Colon (tissue), 2 donors: Measurements from ENCODE around the gene IDNK.

Experiments
- FAIRE-seq: peaks from 2 replicates; lab custom pipeline; 2012; peaks lifted over from hg19 to GRCh38; lab: Jason Lieb, UNC
- donor health status: control.
- donor health status: control.

Gene IDNK

GRCh38 chr9:83633676-83634075 is 10.7 kb downstream of the IDNK start:
- no peak for FAIRE-seq

- no peak for FAIRE-seq
These were observed 13.9 kb downstream of the IDNK start for GRCh38 chr9:83636813-83637212.

GRCh38 chr9:83637389-83637788 is 14.4 kb downstream of the IDNK start:
- FAIRE-seq: no peak

- FAIRE-seq: no peak
These were observed 16.3 kb downstream of the IDNK start for GRCh38 chr9:83639266-83639665.

- FAIRE-seq: no peak
These were observed 19.9 kb downstream of the IDNK start for GRCh38 chr9:83642793-83643192.

- FAIRE-seq: no peak
These were observed 23.7 kb downstream of the IDNK start for GRCh38 chr9:83646500-83647239.

GRCh38 chr9:83649080-83649479 is 26.1 kb downstream of the IDNK start:
- no peak for FAIRE-seq

- FAIRE-seq: no peak
These were observed 26.6 kb downstream of the IDNK start for GRCh38 chr9:83649515-83649914.

GRCh38 chr9:83651558-83651957 is 28.6 kb downstream of the IDNK start:
- no peak for FAIRE-seq

- no peak for FAIRE-seq
These were observed 29.5 kb downstream of the IDNK start for GRCh38 chr9:83652433-83652832.

GRCh38 chr9:83655433-83655832 is 32.5 kb downstream of the IDNK start:
- no peak for FAIRE-seq

GRCh38 chr9:83656032-83656680 is 33.2 kb downstream of the IDNK start:
- FAIRE-seq: no peak

- FAIRE-seq: no peak
These were observed 34.0 kb downstream of the IDNK start for GRCh38 chr9:83656952-83657351.

GRCh38 chr9:83662933-83663332 is 40.0 kb downstream of the IDNK start:
- FAIRE-seq: no peak

- FAIRE-seq: no peak
These were observed 42.7 kb downstream of the IDNK start for GRCh38 chr9:83665580-83666200.

GRCh38 chr9:83669067-83669466 is 46.1 kb downstream of the IDNK start:
- no peak for FAIRE-seq

GRCh38 chr9:83670381-83670780 is 47.4 kb downstream of the IDNK start:
- no peak for FAIRE-seq

GRCh38 chr9:83671451-83671850 is 48.5 kb downstream of the IDNK start:
- no peak for FAIRE-seq

GRCh38 chr9:83675466-83675865 is 52.5 kb downstream of the IDNK start:
- FAIRE-seq: no peak

GRCh38 chr9:83677596-83677995 is 54.7 kb downstream of the IDNK start:
- no peak for FAIRE-seq

GRCh38 chr9:83680233-83680632 is 57.3 kb downstream of the IDNK start:
- FAIRE-seq: no peak

- no peak for FAIRE-seq
These were observed 58.5 kb downstream of the IDNK start for GRCh38 chr9:83681490-83681889.

GRCh38 chr9:83688921-83689320 is 66.0 kb downstream of the IDNK start:
- FAIRE-seq: no peak

- FAIRE-seq: no peak
These were observed 68.5 kb downstream of the IDNK start for GRCh38 chr9:83691492-83691891.
